GM23248 (cell line): ENCODE data around the gene BLTP2. TPM values are rescaled to one million over a fixed set of nuclear protein-coding genes. Genes with fewer than 3 reads are reported as not detected.
A peak's percentile ranks its signal among the peaks of the same experiment; 100 is the strongest.
"Not testable (repeated sequence)": the region's sequence is repeated elsewhere in the genome, so short reads cannot be mapped to it uniquely, and the experiment has no call there.

ENCODE experiments used
- DNase-seq: peaks from one replicate; pipeline ENCODE4 v3.0.0-alpha.2; 2015
- H2AFZ ChIP-seq: fragments of 200-600 bp; sonication (generic); 2 replicates; pipeline ENCODE4 v1.6.1; 2016; ENCODE audit warnings: antibody characterized with exemption
- H3F3A ChIP-seq: fragments of 200-600 bp; sonication (generic); 2 replicates; pipeline ENCODE4 v1.6.1; 2016; ENCODE audit warnings: mild to moderate bottlenecking, antibody characterized with exemption, mixed run types; ENCODE audit not compliant: insufficient read depth
- H3K27ac ChIP-seq: fragments of 200-600 bp; sonication (generic); 2 replicates; pipeline ENCODE4 v1.5.1; 2016; ENCODE audit warnings: mild to moderate bottlenecking
- H3K27me3 ChIP-seq: fragments of 200-600 bp; sonication (generic); replicated peaks from 2 replicates; pipeline ENCODE4 v1.6.1; 2016; ENCODE audit warnings: mild to moderate bottlenecking; ENCODE audit not compliant: insufficient read depth
- H3K36me3 ChIP-seq: fragments of 200-600 bp; sonication (generic); 2 replicates; pipeline ENCODE4 v1.6.1; 2016; ENCODE audit warnings: low read depth, mild to moderate bottlenecking
- H3K4me1 ChIP-seq: fragments of 200-600 bp; sonication (generic); 2 replicates; pipeline ENCODE4 v1.6.1; 2016; ENCODE audit warnings: mild to moderate bottlenecking; ENCODE audit not compliant: insufficient read depth
- H3K4me2 ChIP-seq: fragments of 200-600 bp; sonication (generic); one replicate; pipeline ENCODE4 v1.6.1; 2016; ENCODE audit warnings: mild to moderate bottlenecking; ENCODE audit not compliant: unreplicated experiment
- H3K4me3 ChIP-seq: fragments of 200-600 bp; sonication (generic); 2 replicates; pipeline ENCODE4 v1.5.1; 2016; ENCODE audit warnings: mild to moderate bottlenecking
- H3K79me2 ChIP-seq: fragments of 200-600 bp; sonication (generic); 2 replicates; pipeline ENCODE4 v1.6.1; 2016; ENCODE audit warnings: mild to moderate bottlenecking; ENCODE audit not compliant: insufficient read depth
- H3K9ac ChIP-seq: fragments of 200-600 bp; sonication (generic); 2 replicates; pipeline ENCODE4 v1.6.1; 2016; ENCODE audit warnings: mild to moderate bottlenecking
- H3K9me2 ChIP-seq: fragments of 200-600 bp; sonication (generic); 2 replicates; pipeline ENCODE4 v1.6.1; 2016; ENCODE audit warnings: mixed run types, mild to moderate bottlenecking, moderate library complexity; ENCODE audit not compliant: insufficient read depth
- H3K9me3 ChIP-seq: fragments of 200-600 bp; sonication (generic); one replicate; pipeline ENCODE4 v1.6.1; 2017; ENCODE audit warnings: low read depth
- H4K20me1 ChIP-seq: fragments of 200-600 bp; sonication (generic); 2 replicates; pipeline ENCODE4 v1.6.0; 2016; ENCODE audit not compliant: insufficient read depth
- EZH2 ChIP-seq: fragments of 200-600 bp; sonication (generic); IDR thresholded peaks from 2 replicates; pipeline ENCODE4 v1.6.1; 2018; ENCODE audit warnings: antibody characterized with exemption, mild to moderate bottlenecking; ENCODE audit not compliant: insufficient read depth, poor library complexity, severe bottlenecking
- EZH2phosphoT487 ChIP-seq: fragments of 200-600 bp; sonication (generic); IDR thresholded peaks from 2 replicates; pipeline ENCODE4 v1.6.1; 2018; ENCODE audit warnings: antibody characterized with exemption, moderate library complexity, mild to moderate bottlenecking, low read depth; ENCODE audit not compliant: insufficient read depth
- WGBS, 2 experiments: methylation state at CpG; one replicate each; pipeline ENCODE4 v1.1.6; 2015 to 2017; ENCODE audit warnings: low lambda C conversion rate in 2 of 2, low coverage in 1 of 2; ENCODE audit errors: missing lambda C conversion rate in 2 of 2; 5-methylcytosine and 5-hydroxymethylcytosine counted together
- in situ Hi-C: fragments of 300-500 bp; cut with MboI; formaldehyde crosslinking; loops from 2 replicates; pipeline ENCODE4 v1.15.0; 2020
- polyA plus RNA-seq: library from polyadenylated mRNA; unstranded; fragments of >200 nt; fragmentation: Nextera tagmentation; extraction: Ambion mirVana; gene quantifications from 2 replicates; pipeline ENCODE4 v1.2.1, GENCODE V29; 2016
- total RNA-seq: library from RNA; depleted of rRNA; stranded (reverse); fragments of >200 nt; shearing (Covaris generic); gene quantifications from 2 replicates; pipeline ENCODE4 v1.2.3, GENCODE V29; 2014

The BLTP2 gene
- total and polyA plus RNA-seq, 2 experiments from 2014 or later, result 49.8 to 145 TPM

DNA sequence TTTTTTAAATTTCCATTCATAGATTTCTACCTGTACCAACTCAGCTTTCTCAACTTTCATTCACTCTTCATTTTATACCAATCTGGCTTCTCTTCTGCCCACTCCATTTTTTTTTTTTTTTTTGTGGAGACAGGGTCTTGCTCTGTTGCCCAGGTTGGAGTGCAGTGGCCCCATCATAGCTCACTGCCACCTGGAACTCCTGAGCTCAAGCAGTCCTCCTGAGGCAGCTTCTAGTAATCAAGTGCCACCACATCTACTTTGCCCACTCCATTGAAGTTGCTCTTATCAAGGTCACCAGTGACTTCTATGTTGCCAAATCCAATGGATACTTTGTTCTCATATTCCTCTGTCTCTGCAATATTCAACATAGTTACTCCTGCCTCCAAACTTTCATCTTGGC lies 18.8 kb upstream of the BLTP2 start:
- Histone ChIP-seq H3K27ac (no peak overlapping the region; the same call in 1 of the 2 replicates), H3K4me2 (peak overlapping the region; percentile 90), H2AFZ (no peak overlapping the region), H3K4me3 (peak overlapping the region; percentile 96), H3K36me3 (peaks cover 4% of the 10 kb centered on the region; the same call in 1 of the 2 replicates), H3K27me3 (no peaks in the 10 kb centered on the region), H3K9me2 (no peaks in the 10 kb centered on the region), H3K9ac (peak overlapping the region; percentile 98; the same call in 1 of the 2 replicates), H3K4me1 (peaks cover 23% of the 10 kb centered on the region), H4K20me1 (peaks cover 7% of the 10 kb centered on the region; the same call in 1 of the 2 replicates), H3F3A (0 out of 2 replicates have a peak, but pooled peaks cover 9% of the 10 kb centered on the region), H3K79me2 (peaks cover 99% of the 10 kb centered on the region), H3K9me3 (no peaks in the 10 kb centered on the region)
- in situ Hi-C loops, result no loop called here
- no peak for TF ChIP-seq EZH2
- no peak for TF ChIP-seq EZH2phosphoT487
- no peak for DNase-seq

- no peaks in the 10 kb centered on the region for H3K9me3 ChIP-seq
- no peak for TF ChIP-seq EZH2phosphoT487
- no peak for TF ChIP-seq EZH2
- H3K4me3 ChIP-seq, result peak overlapping the region; percentile 96
- H3K4me2 ChIP-seq, result peak overlapping the region; percentile 90
- peaks cover 23% of the 10 kb centered on the region for H3K4me1 ChIP-seq
- whole genome bisulfite sequencing, 2 experiments, result 1 to 2% methylated on average over 10 of the region's 10 CpGs
- in situ Hi-C loops, result no loop called here
- peak overlapping the region; percentile 96 for H3K27ac ChIP-seq
- H3K79me2 ChIP-seq, result peaks cover 99% of the 10 kb centered on the region
- no peaks in the 10 kb centered on the region for H3K27me3 ChIP-seq
- DNase-seq, result no peak
- no peaks in the 10 kb centered on the region for H3K9me2 ChIP-seq
- no peaks in the 10 kb centered on the region; the same call in 1 of the 2 replicates for H4K20me1 ChIP-seq
- peak overlapping the region; percentile 98 for H3K9ac ChIP-seq
- 0 out of 2 replicates have a peak, but pooled peaks cover 4% of the 10 kb centered on the region for H3F3A ChIP-seq
- peak overlapping the region; percentile 97 for H2AFZ ChIP-seq
- no peaks in the 10 kb centered on the region for H3K36me3 ChIP-seq
These were observed 17.5 kb upstream of the BLTP2 start for GRCh38 chr17:28662527-28662829.

GRCh38 chr17:28661635-28662526 lies 16.9 kb upstream of the BLTP2 start, which contains the start of the genes SDF2 and SUPT6H:
TSS of gene SDF2 (minus strand) at chr17:28661906. CDS start at chr17:28661876, 30 bp downstream.
TSS of gene SUPT6H (plus strand) at chr17:28662205. CDS start at chr17:28673402, 11,197 bp downstream.
- peaks cover 23% of the 10 kb centered on the region for H3K4me1 ChIP-seq
- H3K27ac ChIP-seq, result peak within 1 kb of the TSS; percentile 96
- peaks cover 100% of the 10 kb centered on the region for H3K79me2 ChIP-seq
- peak; percentile 96 for DNase-seq
- in situ Hi-C loops, result no loop called here
- no peaks in the 10 kb centered on the region for H3K36me3 ChIP-seq
- H3K4me3 ChIP-seq, result peak within 1 kb of the TSS; percentile 96
- no peaks in the 10 kb centered on the region for H3K9me3 ChIP-seq
- peak within 1 kb of the TSS; percentile 98 for H3K9ac ChIP-seq
- H3K4me2 ChIP-seq, result peak within 1 kb of the TSS; percentile 90
- H3F3A ChIP-seq, result 0 out of 2 replicates have a peak, but pooled peaks cover 4% of the 10 kb centered on the region
- H3K9me2 ChIP-seq, result no peaks in the 10 kb centered on the region
- WGBS, 2 experiments, result 1% methylated on average over 63 to 65 of the region's 66 CpGs
- peak within 1 kb of the TSS; percentile 97 for H2AFZ ChIP-seq
- H4K20me1 ChIP-seq, result no peaks in the 10 kb centered on the region
- TF ChIP-seq EZH2phosphoT487, result no peak
- TF ChIP-seq EZH2, result no peak
- H3K27me3 ChIP-seq, result no peaks in the 10 kb centered on the region

GRCh38 chr17:28659497-28659881 lies 14.5 kb upstream of the BLTP2 start:
- WGBS, 2 experiments, result 96% methylated on average over 10 to 23 of the region's 23 CpGs
- H3K36me3 ChIP-seq, H3K9me2 ChIP-seq, in situ Hi-C loops, H3K9me3 ChIP-seq, H3K27ac ChIP-seq, H3K4me3 ChIP-seq, H3K27me3 ChIP-seq, H4K20me1 ChIP-seq, H3K4me2 ChIP-seq, H3F3A ChIP-seq, DNase-seq, H2AFZ ChIP-seq, H3K9ac ChIP-seq: not testable (repeated sequence)
- peaks cover 23% of the 10 kb centered on the region for H3K4me1 ChIP-seq
- peaks cover 100% of the 10 kb centered on the region for H3K79me2 ChIP-seq

GRCh38 chr17:28658766-28659496 lies 14.0 kb upstream of the BLTP2 start:
- H3K9me2 ChIP-seq, H3K27ac ChIP-seq, H4K20me1 ChIP-seq, H3F3A ChIP-seq, H3K9ac ChIP-seq, DNase-seq, H3K4me3 ChIP-seq, in situ Hi-C loops, H2AFZ ChIP-seq, H3K9me3 ChIP-seq, H3K4me2 ChIP-seq, H3K36me3 ChIP-seq, H3K27me3 ChIP-seq: not testable (repeated sequence)
- 95 to 96% methylated on average over 10 to 45 of the region's 46 CpGs for WGBS, 2 experiments
- H3K79me2 ChIP-seq, result peaks cover 100% of the 10 kb centered on the region
- peaks cover 17% of the 10 kb centered on the region for H3K4me1 ChIP-seq

GRCh38 chr17:28658342-28658741 lies 13.4 kb upstream of the BLTP2 start:
- H3K4me2 ChIP-seq, H3K9ac ChIP-seq, H4K20me1 ChIP-seq, H3K36me3 ChIP-seq, H3K27me3 ChIP-seq, DNase-seq, H3F3A ChIP-seq, H3K4me3 ChIP-seq, H3K9me3 ChIP-seq, H2AFZ ChIP-seq, H3K9me2 ChIP-seq, in situ Hi-C loops, H3K27ac ChIP-seq: not testable (repeated sequence)
- Histone ChIP-seq H3K4me1 (peaks cover 13% of the 10 kb centered on the region), H3K79me2 (peaks cover 100% of the 10 kb centered on the region)
- 88 to 91% methylated on average over 6 to 8 of the region's 8 CpGs for WGBS, 2 experiments
